HCT116 (cell line): ENCODE results near the gene EVC2. TPM values are rescaled to one million over a fixed set of nuclear protein-coding genes. Genes with fewer than 3 reads are reported as not detected.

Source experiments
- ATAC-seq: fragments of 200-7000 bp; cut with Tn5 transposase; 2 replicates; pipeline ENCODE4 v1.9.1; 2020; ENCODE audit warnings: mild to moderate bottlenecking, moderate library complexity
- BruUV-seq: library from RNA; stranded (reverse); fragments of 400-500 nt; replicated peaks from 2 replicates; lab custom pipeline; 2021; lab: Mats Ljungman, UMichigan
- CTCF ChIA-PET: fragments of 300-600 bp; sonication (Branson Sonifier 250); formaldehyde crosslinking; loops from one replicate; lab custom pipeline; 2021; ENCODE audit warnings: antibody characterized with exemption; lab: Charles Lee
- POLR2A ChIA-PET: fragments of 300-600, 350-600 bp; sonication (Branson Sonifier 250); formaldehyde crosslinking; loops from one replicate; lab custom pipeline; 2021; ENCODE audit warnings: antibody characterized with exemption; lab: Charles Lee
- RAD21 ChIA-PET, 2 experiments: fragments of 300-600 bp; sonication (Branson Sonifier 250); formaldehyde crosslinking; loops; one replicate each; lab custom pipeline; 2023; ENCODE audit warnings: low total read pairs in 2 of 2; ENCODE audit not compliant: uncharacterized antibody in 2 of 2, unreplicated experiment in 2 of 2, low non-redundant PET in 1 of 2; lab: Charles Lee
- DNase-seq: peaks from one replicate; pipeline ENCODE4 v3.0.0-alpha.2; 2010; ENCODE audit warnings: low read depth, low spot score
- H2AFZ ChIP-seq: fragments of 200-600 bp; shearing (Covaris generic), sonication (generic); 2 replicates; pipeline ENCODE4 v1.6.1; 2017; ENCODE audit warnings: low read depth, mixed run types, mixed read lengths, antibody characterized with exemption, low read length; ENCODE audit not compliant: poor library complexity, severe bottlenecking
- H3K27ac ChIP-seq: 2 replicates; pipeline ENCODE4 v1.5.1; 2012; ENCODE audit warnings: low read depth, low read length
- H3K27me3 ChIP-seq: fragments of 200-600 bp; sonication (generic); 2 replicates; pipeline ENCODE4 v1.6.1; 2016; ENCODE audit warnings: mixed run types, low read length, mixed read lengths; ENCODE audit not compliant: insufficient read depth
- H3K36me3 ChIP-seq, 2 experiments: fragments of 200-500 bp in 1 of 2; fragments of 200-600 bp in 1 of 2; sonication (Bioruptor generic) in 1 of 2; sonication (generic) in 1 of 2; 2 replicates each; pipeline versions ENCODE4 v1.5.1 to v1.6.1; 2014 to 2016; ENCODE audit warnings: low read length in 2 of 2, inconsistent platforms in 1 of 2, mixed read lengths in 1 of 2, mixed run types in 1 of 2; ENCODE audit not compliant: insufficient read depth in 2 of 2, control insufficient read depth in 1 of 2
- H3K4me1 ChIP-seq, 2 experiments: fragments of 200-600 bp in 1 of 2; sonication (generic) in 1 of 2; 2 replicates each; pipeline versions ENCODE4 v1.5.1 to v1.6.1; 2012 to 2017; ENCODE audit warnings: low read length in 2 of 2, inconsistent platforms in 1 of 2, mild to moderate bottlenecking in 1 of 2, mixed read lengths in 1 of 2, mixed run types in 1 of 2, moderate library complexity in 1 of 2; ENCODE audit not compliant: insufficient read depth in 2 of 2, control insufficient read depth in 1 of 2
- H3K4me2 ChIP-seq: fragments of 200-600 bp; sonication (generic); 2 replicates; pipeline ENCODE4 v1.6.1; 2017; ENCODE audit warnings: mixed run types, low read length, mixed read lengths
- H3K4me3 ChIP-seq, 2 experiments: fragments of 200-600 bp in 1 of 2; sonication (generic) in 1 of 2; replicated peaks in 1 of 2; 2 replicates each; pipeline ENCODE4 v1.5.1; 2011 to 2016; ENCODE audit warnings: low read length in 2 of 2, control low read depth in 1 of 2, low read depth in 1 of 2, mild to moderate bottlenecking in 1 of 2, mixed read lengths in 1 of 2, mixed run types in 1 of 2
- H3K79me2 ChIP-seq: fragments of 200-600 bp; sonication (generic); 2 replicates; pipeline ENCODE4 v1.6.1; 2017; ENCODE audit warnings: mild to moderate bottlenecking, mixed run types, low read length, moderate library complexity, mixed read lengths; ENCODE audit not compliant: insufficient read depth
- H3K9ac ChIP-seq: fragments of 200-600 bp; sonication (generic); 2 replicates; pipeline ENCODE4 v1.6.1; 2016; ENCODE audit warnings: low read length, mixed read lengths
- H3K9me2 ChIP-seq: fragments of 200-600 bp; sonication (generic), shearing (Covaris generic); 2 replicates; pipeline ENCODE4 v1.6.1; 2017; ENCODE audit warnings: mixed run types, mild to moderate bottlenecking, moderate library complexity; ENCODE audit not compliant: insufficient read depth
- H3K9me3 ChIP-seq, 2 experiments: fragments of 200-500 bp in 1 of 2; fragments of 200-600 bp in 1 of 2; sonication (Bioruptor generic) in 1 of 2; sonication (generic) in 1 of 2; 2 replicates each; pipeline ENCODE4 v1.6.1; 2014 to 2017; ENCODE audit warnings: low read length in 2 of 2, mixed read lengths in 2 of 2, inconsistent platforms in 1 of 2, low read depth in 1 of 2, mild to moderate bottlenecking in 1 of 2, mixed run types in 1 of 2, moderate library complexity in 1 of 2; ENCODE audit not compliant: control insufficient read depth in 1 of 2, insufficient read depth in 1 of 2
- H4K20me1 ChIP-seq: fragments of 200-600 bp; sonication (generic), shearing (Covaris generic); 2 replicates; pipeline ENCODE4 v1.6.1; 2017; ENCODE audit warnings: mixed run types, mild to moderate bottlenecking, moderate library complexity; ENCODE audit not compliant: insufficient read depth
- CBX3 ChIP-seq: IDR thresholded peaks from 2 replicates; pipeline ENCODE4 v1.6.1; 2012; ENCODE audit warnings: low read depth
- EGR1 ChIP-seq: IDR thresholded peaks from 2 replicates; pipeline ENCODE4 v1.6.1; 2012; ENCODE audit warnings: low read depth
- ELF1 ChIP-seq: IDR thresholded peaks from 2 replicates; pipeline ENCODE4 v1.6.1; 2012; ENCODE audit warnings: low read depth, borderline replicate concordance
- EZH2 ChIP-seq: fragments of 200-600 bp; sonication (generic); IDR thresholded peaks from 2 replicates; pipeline ENCODE4 v1.6.1; 2017; ENCODE audit warnings: antibody characterized with exemption, mixed run types
- FOSL1 ChIP-seq: IDR thresholded peaks from 2 replicates; pipeline ENCODE4 v1.6.1; 2012; ENCODE audit warnings: low read depth
- SIN3A ChIP-seq: IDR thresholded peaks from 2 replicates; pipeline ENCODE4 v1.6.1; 2012; ENCODE audit warnings: low read depth
- SP1 ChIP-seq: IDR thresholded peaks from 2 replicates; pipeline ENCODE4 v1.6.1; 2012; ENCODE audit warnings: low read depth
- SRF ChIP-seq: IDR thresholded peaks from 2 replicates; pipeline ENCODE4 v1.6.1; 2012; ENCODE audit warnings: low read depth
- ZFX ChIP-seq: fragments of 450-650 bp; IDR thresholded peaks from 2 replicates; pipeline ENCODE4 v1.6.1; 2017
- ZNF274 ChIP-seq: fragments of 200-500 bp; sonication (Bioruptor generic); IDR thresholded peaks from 2 replicates; pipeline ENCODE4 v1.6.1; 2014; ENCODE audit warnings: mild to moderate bottlenecking, low read depth, low read length, inconsistent platforms
- intact Hi-C: fragments of 100-400 bp; cut with micrococcal nuclease; formaldehyde crosslinking; loops from 2 replicates; pipeline ENCODE4 v1.10.0; 2022
- total RNA-seq: library from RNA; stranded (reverse); gene quantifications from one replicate; pipeline ENCODE4 v1.2.1, GENCODE V29; 2021; ENCODE audit not compliant: unreplicated experiment
- TF ChIP-seq, protein P1 (sequence below): IDR thresholded peaks from 2 replicates; pipeline ENCODE4 v1.6.1; 2012; ENCODE audit warnings: low read depth
- TF ChIP-seq, protein P2 (sequence below), 3 experiments: fragments of 200-600 bp in 1 of 3; sonication (generic) in 1 of 3; IDR thresholded peaks in 2 of 3; conservative IDR thresholded peaks in 1 of 3; 2 replicates each; pipeline ENCODE4 v1.5.1; 2012 to 2017; ENCODE audit warnings: low read depth in 2 of 3, low read length in 2 of 3, antibody characterized with exemption in 1 of 3, borderline replicate concordance in 1 of 3, control low read depth in 1 of 3, mild to moderate bottlenecking in 1 of 3, mixed read lengths in 1 of 3, mixed run types in 1 of 3, moderate library complexity in 1 of 3; ENCODE audit not compliant: insufficient read depth in 1 of 3
- TF ChIP-seq, protein P3 (sequence below): IDR thresholded peaks from 2 replicates; pipeline ENCODE4 v1.6.1; 2012
- TF ChIP-seq, protein P4 (sequence below): IDR thresholded peaks from 2 replicates; pipeline ENCODE4 v1.6.1; 2012

The EVC2 gene
- total RNA-seq, 1 experiment from 2014 or later: not detected

DNA sequence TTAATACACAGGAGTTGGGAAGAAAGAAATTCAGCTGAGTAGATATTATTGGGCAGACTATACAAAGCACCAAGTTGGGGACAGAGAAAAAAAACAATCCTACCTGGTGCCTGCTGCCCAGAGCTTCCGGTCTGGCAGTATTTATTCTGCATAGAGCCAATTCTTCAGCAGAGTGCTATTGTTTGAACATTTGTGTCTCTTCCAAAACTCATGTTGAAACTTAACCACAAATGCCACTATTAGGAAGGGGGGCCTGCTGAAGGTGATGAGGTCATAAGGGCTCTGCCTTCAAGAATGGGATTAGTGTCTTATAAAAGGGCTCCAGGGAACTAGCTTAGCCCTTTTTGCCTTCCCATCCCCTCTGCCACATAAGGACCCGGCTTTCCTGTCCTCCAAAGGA is 136.2 kb downstream of the EVC2 start:
- Histone ChIP-seq H3K4me2 (no peak overlapping the region), H3K4me1 (no peaks in the 10 kb centered on the region), H3K27ac (no peak overlapping the region), H3K4me3 (no peak overlapping the region), H3K9me3 (no peaks in the 10 kb centered on the region), H3K79me2 (no peaks in the 10 kb centered on the region), H2AFZ (no peak overlapping the region), H4K20me1 (no peaks in the 10 kb centered on the region), H3K27me3 (peaks cover 43% of the 10 kb centered on the region), H3K36me3 (no peaks in the 10 kb centered on the region), H3K9me2 (no peaks in the 10 kb centered on the region), H3K9ac (no peak overlapping the region)
- no TSS peak for BruUV-seq
- no peak for TF ChIP-seq SIN3A
- no peak for TF ChIP-seq EZH2
- TF ChIP-seq, protein P1, sequence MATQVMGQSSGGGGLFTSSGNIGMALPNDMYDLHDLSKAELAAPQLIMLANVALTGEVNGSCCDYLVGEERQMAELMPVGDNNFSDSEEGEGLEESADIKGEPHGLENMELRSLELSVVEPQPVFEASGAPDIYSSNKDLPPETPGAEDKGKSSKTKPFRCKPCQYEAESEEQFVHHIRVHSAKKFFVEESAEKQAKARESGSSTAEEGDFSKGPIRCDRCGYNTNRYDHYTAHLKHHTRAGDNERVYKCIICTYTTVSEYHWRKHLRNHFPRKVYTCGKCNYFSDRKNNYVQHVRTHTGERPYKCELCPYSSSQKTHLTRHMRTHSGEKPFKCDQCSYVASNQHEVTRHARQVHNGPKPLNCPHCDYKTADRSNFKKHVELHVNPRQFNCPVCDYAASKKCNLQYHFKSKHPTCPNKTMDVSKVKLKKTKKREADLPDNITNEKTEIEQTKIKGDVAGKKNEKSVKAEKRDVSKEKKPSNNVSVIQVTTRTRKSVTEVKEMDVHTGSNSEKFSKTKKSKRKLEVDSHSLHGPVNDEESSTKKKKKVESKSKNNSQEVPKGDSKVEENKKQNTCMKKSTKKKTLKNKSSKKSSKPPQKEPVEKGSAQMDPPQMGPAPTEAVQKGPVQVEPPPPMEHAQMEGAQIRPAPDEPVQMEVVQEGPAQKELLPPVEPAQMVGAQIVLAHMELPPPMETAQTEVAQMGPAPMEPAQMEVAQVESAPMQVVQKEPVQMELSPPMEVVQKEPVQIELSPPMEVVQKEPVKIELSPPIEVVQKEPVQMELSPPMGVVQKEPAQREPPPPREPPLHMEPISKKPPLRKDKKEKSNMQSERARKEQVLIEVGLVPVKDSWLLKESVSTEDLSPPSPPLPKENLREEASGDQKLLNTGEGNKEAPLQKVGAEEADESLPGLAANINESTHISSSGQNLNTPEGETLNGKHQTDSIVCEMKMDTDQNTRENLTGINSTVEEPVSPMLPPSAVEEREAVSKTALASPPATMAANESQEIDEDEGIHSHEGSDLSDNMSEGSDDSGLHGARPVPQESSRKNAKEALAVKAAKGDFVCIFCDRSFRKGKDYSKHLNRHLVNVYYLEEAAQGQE: no peak
- CTCF ChIA-PET: no interaction called here
- no peak for DNase-seq
- intact Hi-C loops: no loop called here
- POLR2A ChIA-PET: no interaction called here
- ATAC-seq: no peak
- RAD21 ChIA-PET: no interaction called here

DNA sequence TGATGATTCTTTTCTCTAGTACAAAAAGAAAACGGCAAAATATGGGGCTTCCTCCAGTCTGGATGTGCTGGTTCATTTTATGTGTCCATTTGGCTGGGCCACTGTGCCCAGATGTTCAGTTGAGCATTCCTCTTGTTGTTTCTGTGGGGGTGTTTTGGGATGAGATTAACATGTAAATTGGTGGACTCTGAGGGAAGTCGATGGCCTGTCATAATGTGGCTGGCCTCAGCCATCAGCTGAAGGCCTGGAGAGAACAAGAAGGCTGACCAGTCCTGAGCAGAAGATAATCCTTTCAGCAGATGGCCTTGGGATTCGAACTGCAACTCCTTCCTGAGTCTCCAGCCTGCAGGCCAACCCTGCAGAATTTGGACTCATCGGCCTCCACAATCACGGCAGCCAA is 136.7 kb downstream of the EVC2 start:
- H3K27me3 ChIP-seq: peaks cover 40% of the 10 kb centered on the region; the same call in 1 of the 2 replicates
- ChIA-PET CTCF (no interaction called here), POLR2A (no interaction called here), RAD21 (no interaction called here)
- no peak overlapping the region for H3K27ac ChIP-seq
- no peak overlapping the region for H3K4me2 ChIP-seq
- H3K4me1 ChIP-seq: no peaks in the 10 kb centered on the region
- no peak for ATAC-seq
- no peak for DNase-seq
- H3K9ac ChIP-seq: no peak overlapping the region
- H2AFZ ChIP-seq: no peak overlapping the region
- H3K9me3 ChIP-seq: no peaks in the 10 kb centered on the region
- intact Hi-C loops: no loop called here
- no peaks in the 10 kb centered on the region for H3K36me3 ChIP-seq
- H3K4me3 ChIP-seq: no peak overlapping the region
- H4K20me1 ChIP-seq: no peaks in the 10 kb centered on the region
- no peaks in the 10 kb centered on the region for H3K9me2 ChIP-seq
- no peaks in the 10 kb centered on the region for H3K79me2 ChIP-seq
- BruUV-seq: no TSS peak
- TF ChIP-seq EGR1 (no peak), ZNF274 (no peak), ZFX (no peak), SP1 (no peak), FOSL1 (no peak), SRF (no peak), ELF1 (no peak), CBX3 (no peak)
- TF ChIP-seq, protein P2, sequence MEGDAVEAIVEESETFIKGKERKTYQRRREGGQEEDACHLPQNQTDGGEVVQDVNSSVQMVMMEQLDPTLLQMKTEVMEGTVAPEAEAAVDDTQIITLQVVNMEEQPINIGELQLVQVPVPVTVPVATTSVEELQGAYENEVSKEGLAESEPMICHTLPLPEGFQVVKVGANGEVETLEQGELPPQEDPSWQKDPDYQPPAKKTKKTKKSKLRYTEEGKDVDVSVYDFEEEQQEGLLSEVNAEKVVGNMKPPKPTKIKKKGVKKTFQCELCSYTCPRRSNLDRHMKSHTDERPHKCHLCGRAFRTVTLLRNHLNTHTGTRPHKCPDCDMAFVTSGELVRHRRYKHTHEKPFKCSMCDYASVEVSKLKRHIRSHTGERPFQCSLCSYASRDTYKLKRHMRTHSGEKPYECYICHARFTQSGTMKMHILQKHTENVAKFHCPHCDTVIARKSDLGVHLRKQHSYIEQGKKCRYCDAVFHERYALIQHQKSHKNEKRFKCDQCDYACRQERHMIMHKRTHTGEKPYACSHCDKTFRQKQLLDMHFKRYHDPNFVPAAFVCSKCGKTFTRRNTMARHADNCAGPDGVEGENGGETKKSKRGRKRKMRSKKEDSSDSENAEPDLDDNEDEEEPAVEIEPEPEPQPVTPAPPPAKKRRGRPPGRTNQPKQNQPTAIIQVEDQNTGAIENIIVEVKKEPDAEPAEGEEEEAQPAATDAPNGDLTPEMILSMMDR (IDR thresholded peaks at IDR 0.05 in 2 of 3, conservative IDR thresholded peaks at IDR 0.05 in 1 of 3; ENCODE audit: borderline replicate concordance in 1 of 3, insufficient read depth in 1 of 3, low read depth in 2 of 3, low read length in 2 of 3): no peak
- TF ChIP-seq, protein P3, sequence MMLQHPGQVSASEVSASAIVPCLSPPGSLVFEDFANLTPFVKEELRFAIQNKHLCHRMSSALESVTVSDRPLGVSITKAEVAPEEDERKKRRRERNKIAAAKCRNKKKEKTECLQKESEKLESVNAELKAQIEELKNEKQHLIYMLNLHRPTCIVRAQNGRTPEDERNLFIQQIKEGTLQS: no peak
- TF ChIP-seq, protein P4, sequence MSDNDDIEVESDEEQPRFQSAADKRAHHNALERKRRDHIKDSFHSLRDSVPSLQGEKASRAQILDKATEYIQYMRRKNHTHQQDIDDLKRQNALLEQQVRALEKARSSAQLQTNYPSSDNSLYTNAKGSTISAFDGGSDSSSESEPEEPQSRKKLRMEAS: no peak
